ENCODE results near the gene CACUL1. TPM values are rescaled to one million over a fixed set of nuclear protein-coding genes. Genes with fewer than 3 reads are reported as not detected.

The CACUL1 gene
- total RNA-seq, 4 donors from 2014 or later, result 13.1 to 29.1 (median 23.2) TPM

GRCh38 chr10:118710487-118710886, 44.3 kb downstream of the CACUL1 start:
- intact Hi-C loops (cut with DNase I; ENCODE audit: low total_unique reads) (no loop called here), in situ Hi-C loops (cut with MboI; ENCODE audit: low pct_ligation_motif_present in 1 of 4, low pct_unique_long_range_greater_than_20kb in 1 of 4, low sequenced_read_pairs in 3 of 4) (no loop called here)
- WGBS, 2 donors (ENCODE audit: low coverage in 1 of 2), result 96 to 100% methylated on average over 1 of the region's 1 CpG
- Histone ChIP-seq H3K9me3 (no peaks in the 10 kb centered on the region), H3K4me3 (no peak overlapping the region), H3K4me1 (no peaks in the 10 kb centered on the region), H3K27me3 (no peaks in the 10 kb centered on the region), H3K27ac (no peak overlapping the region), H3K36me3 (peaks cover 0 to 6% (median 0%) of the 10 kb centered on the region in 4 donors)
- no peak for TF ChIP-seq EP300 (IDR thresholded peaks at IDR 0.05; ENCODE audit: low read depth)
- TF ChIP-seq POLR2AphosphoS5 (IDR thresholded peaks at IDR 0.05), result no peak
- TF ChIP-seq POLR2A (IDR thresholded peaks at IDR 0.05), result no peak
- TF ChIP-seq CTCF (IDR thresholded peaks at IDR 0.05), result no peak
- no peak for DNase-seq

GRCh38 chr10:118708571-118708970, 46.2 kb downstream of the CACUL1 start:
- Histone ChIP-seq H3K4me3 (no peak overlapping the region), H3K4me1 (no peaks in the 10 kb centered on the region), H3K27ac (no peak overlapping the region), H3K9me3 (no peaks in the 10 kb centered on the region), H3K36me3 (peaks cover 0 to 12% (median 0%) of the 10 kb centered on the region in 4 donors), H3K27me3 (no peaks in the 10 kb centered on the region)
- in situ Hi-C loops (cut with MboI; ENCODE audit: low pct_ligation_motif_present in 1 of 4, low pct_unique_long_range_greater_than_20kb in 1 of 4, low sequenced_read_pairs in 3 of 4) (no loop called here), intact Hi-C loops (cut with DNase I; ENCODE audit: low total_unique reads) (no loop called here)
- 90 to 96% methylated on average over 3 to 7 of the region's 7 CpGs for WGBS, 2 donors (ENCODE audit: low coverage in 1 of 2)
- TF ChIP-seq POLR2A (IDR thresholded peaks at IDR 0.05) (no peak), POLR2AphosphoS5 (IDR thresholded peaks at IDR 0.05) (no peak), EP300 (IDR thresholded peaks at IDR 0.05; ENCODE audit: low read depth) (no peak), CTCF (IDR thresholded peaks at IDR 0.05) (no peak)
- no peak for DNase-seq

DNA sequence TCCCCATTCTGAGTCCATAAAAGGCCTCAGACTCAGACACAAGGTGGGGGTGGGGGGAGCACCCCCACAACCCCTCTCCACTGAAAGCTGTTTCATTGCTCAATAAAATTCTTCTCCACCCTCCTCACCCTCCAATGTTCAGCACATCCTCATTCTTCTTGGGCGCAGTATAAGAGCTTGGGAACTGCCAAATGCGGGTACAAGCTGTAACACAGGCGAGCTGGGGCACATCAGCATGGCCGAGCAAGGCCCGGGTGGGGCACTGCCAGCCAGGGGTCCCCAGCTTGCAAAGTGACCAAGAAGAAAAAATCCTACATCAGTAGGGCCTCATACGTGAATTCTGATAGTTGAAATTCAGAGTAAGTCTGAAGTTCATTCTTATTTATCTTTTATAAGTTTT, 50.1 kb downstream of the CACUL1 start:
- in situ Hi-C loops (cut with MboI; ENCODE audit: low pct_ligation_motif_present in 1 of 4, low pct_unique_long_range_greater_than_20kb in 1 of 4, low sequenced_read_pairs in 3 of 4) (no loop called here), intact Hi-C loops (cut with DNase I; ENCODE audit: low total_unique reads) (no loop called here)
- Histone ChIP-seq H3K36me3 (peaks cover 0 to 17% (median 0%) of the 10 kb centered on the region in 4 donors), H3K9me3 (no peaks in the 10 kb centered on the region), H3K27ac (no peak overlapping the region), H3K27me3 (no peaks in the 10 kb centered on the region), H3K4me1 (no peaks in the 10 kb centered on the region), H3K4me3 (no peak overlapping the region)
- no peak for TF ChIP-seq POLR2AphosphoS5 (IDR thresholded peaks at IDR 0.05)
- 94% methylated on average over 6 of the region's 6 CpGs for WGBS, 2 donors (ENCODE audit: low coverage in 1 of 2)
- DNase-seq, result no peak

GRCh38 chr10:118701529-118702323, 53.0 kb downstream of the CACUL1 start:
- TF ChIP-seq CTCF (IDR thresholded peaks at IDR 0.05) (no peak), POLR2AphosphoS5 (IDR thresholded peaks at IDR 0.05) (no peak), EP300 (IDR thresholded peaks at IDR 0.05; ENCODE audit: low read depth) (no peak), POLR2A (IDR thresholded peaks at IDR 0.05) (no peak)
- intact Hi-C loops (cut with DNase I; ENCODE audit: low total_unique reads) (no loop called here), in situ Hi-C loops (cut with MboI; ENCODE audit: low pct_ligation_motif_present in 1 of 4, low pct_unique_long_range_greater_than_20kb in 1 of 4, low sequenced_read_pairs in 3 of 4) (no loop called here)
- H3K4me3 ChIP-seq, result no peak overlapping the region
- H3K27me3 ChIP-seq, result no peaks in the 10 kb centered on the region
- H3K9me3 ChIP-seq, result no peaks in the 10 kb centered on the region
- WGBS, 2 donors (ENCODE audit: low coverage in 1 of 2), result 85 to 96% methylated on average over 5 to 8 of the region's 8 CpGs
- no peak for DNase-seq
- peaks cover 0 to 13% (median 6%) of the 10 kb centered on the region in 4 donors for H3K4me1 ChIP-seq
- H3K27ac ChIP-seq, result no peak overlapping the region
- peaks cover 0 to 17% (median 0%) of the 10 kb centered on the region in 4 donors for H3K36me3 ChIP-seq

Data from transverse colon (tissue), 4 donors.